Measurements from ENCODE around the gene HSD11B1L.

GRCh38 chr19:5637971-5638370, 42.9 kb upstream of the HSD11B1L start:
- TF ChIP-seq, protein P1, sequence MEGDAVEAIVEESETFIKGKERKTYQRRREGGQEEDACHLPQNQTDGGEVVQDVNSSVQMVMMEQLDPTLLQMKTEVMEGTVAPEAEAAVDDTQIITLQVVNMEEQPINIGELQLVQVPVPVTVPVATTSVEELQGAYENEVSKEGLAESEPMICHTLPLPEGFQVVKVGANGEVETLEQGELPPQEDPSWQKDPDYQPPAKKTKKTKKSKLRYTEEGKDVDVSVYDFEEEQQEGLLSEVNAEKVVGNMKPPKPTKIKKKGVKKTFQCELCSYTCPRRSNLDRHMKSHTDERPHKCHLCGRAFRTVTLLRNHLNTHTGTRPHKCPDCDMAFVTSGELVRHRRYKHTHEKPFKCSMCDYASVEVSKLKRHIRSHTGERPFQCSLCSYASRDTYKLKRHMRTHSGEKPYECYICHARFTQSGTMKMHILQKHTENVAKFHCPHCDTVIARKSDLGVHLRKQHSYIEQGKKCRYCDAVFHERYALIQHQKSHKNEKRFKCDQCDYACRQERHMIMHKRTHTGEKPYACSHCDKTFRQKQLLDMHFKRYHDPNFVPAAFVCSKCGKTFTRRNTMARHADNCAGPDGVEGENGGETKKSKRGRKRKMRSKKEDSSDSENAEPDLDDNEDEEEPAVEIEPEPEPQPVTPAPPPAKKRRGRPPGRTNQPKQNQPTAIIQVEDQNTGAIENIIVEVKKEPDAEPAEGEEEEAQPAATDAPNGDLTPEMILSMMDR (IDR thresholded peaks at IDR 0.05; ENCODE audit: insufficient read depth, low read depth, low read length), result no peak
- no peak for TF ChIP-seq EZH2 (IDR thresholded peaks at IDR 0.05; ENCODE audit: insufficient read depth, low read length)

All from astrocyte (in vitro differentiated cells and primary cell).